ENCODE results near the gene CEACAM4. TPM values are rescaled to one million over a fixed set of nuclear protein-coding genes. Genes with fewer than 3 reads are reported as not detected.

CEACAM4 gene
- total and polyA plus RNA-seq, 2 of the 4 experiments (the other 2 are of a cell fraction): not detected

- H3K23ac ChIP-seq (ENCODE audit: low read depth, low read length): no peak overlapping the region
- ATAC-seq (ENCODE audit: low read depth): no peak
- H3K79me1 ChIP-seq (ENCODE audit: low read depth in 1 of 2, low read length in 2 of 2): no peaks in the 10 kb centered on the region
- H3K18ac ChIP-seq (ENCODE audit: low read depth, low read length): no peak overlapping the region
- no peak overlapping the region for H4K91ac ChIP-seq (ENCODE audit: insufficient read depth, low read depth, low read length)
- H3K4me1 ChIP-seq (ENCODE audit: control insufficient read depth, insufficient read depth, low read length): no peaks in the 10 kb centered on the region
- no peak overlapping the region for H3K14ac ChIP-seq (replicated peaks; ENCODE audit: low read depth, low read length)
- in situ Hi-C loops (cut with MboI; ENCODE audit: low sequenced_read_pairs) (no loop called here), intact Hi-C loops (cut with micrococcal nuclease) (no loop called here), dilution Hi-C loops (cut with HindIII; ENCODE audit: low sequenced_read_pairs, unreplicated experiment) (no loop called here)
- H2BK15ac ChIP-seq (ENCODE audit: low read depth, low read length): no peak overlapping the region
- no peak overlapping the region for H3K4me3 ChIP-seq (ENCODE audit: insufficient read depth, low read depth, low read length)
- no peak overlapping the region for H2BK120ac ChIP-seq (ENCODE audit: low read depth, low read length)
- ChIA-PET POLR2A (ENCODE audit: unreplicated experiment) (no interaction called here), CTCF (no interaction called here)
- H3K9me3 ChIP-seq (ENCODE audit: control insufficient read depth, insufficient read depth, low read length): no peaks in the 10 kb centered on the region
- H4K5ac ChIP-seq (ENCODE audit: low read depth, low read length): no peak overlapping the region
- no peaks in the 10 kb centered on the region for H3K36me3 ChIP-seq (ENCODE audit: control insufficient read depth, insufficient read depth, low read length)
- no peak overlapping the region for H3K4ac ChIP-seq (ENCODE audit: low read depth, low read length)
- no peak overlapping the region for H3K27ac ChIP-seq (ENCODE audit: insufficient read depth, low read length)
- H3K9me1 ChIP-seq (ENCODE audit: insufficient read depth, low read length): no peaks in the 10 kb centered on the region
- H2BK5ac ChIP-seq (ENCODE audit: low read depth, low read length, poor library complexity, severe bottlenecking): no peak overlapping the region
- H2BK20ac ChIP-seq (ENCODE audit: low read depth, low read length): no peak overlapping the region
- no peak overlapping the region for H4K8ac ChIP-seq (ENCODE audit: low read depth in 2 of 2, low read length in 2 of 2)
- H3K9ac ChIP-seq (ENCODE audit: low read depth, low read length): no peak overlapping the region
- H2AK5ac ChIP-seq (ENCODE audit: low read depth, low read length): no peak overlapping the region
- H2AFZ ChIP-seq (replicated peaks; ENCODE audit: low read length, poor library complexity): no peak overlapping the region
- no TSS peak for BruUV-seq (replicated peaks)
- H2AK9ac ChIP-seq (replicated peaks; ENCODE audit: low read depth, low read length, poor library complexity): no peak overlapping the region
- DNase-seq: no peak
- H3K4me2 ChIP-seq (ENCODE audit: low read depth, low read length): no peak overlapping the region
- H4K20me1 ChIP-seq (ENCODE audit: insufficient read depth, low read length): no peaks in the 10 kb centered on the region
- no peaks in the 10 kb centered on the region for H3K27me3 ChIP-seq (ENCODE audit: control insufficient read depth, insufficient read depth, low read length)
- TF ChIP-seq SMC3 (IDR thresholded peaks at IDR 0.05; ENCODE audit: low read depth, low read length): no peak
- TF ChIP-seq FOS (IDR thresholded peaks at IDR 0.05; ENCODE audit: low read depth, low read length): no peak
- TF ChIP-seq RFX5 (IDR thresholded peaks at IDR 0.05; ENCODE audit: low read depth, low read length): no peak
- TF ChIP-seq MXI1 (IDR thresholded peaks at IDR 0.05; ENCODE audit: borderline replicate concordance, low read depth, low read length): no peak
- TF ChIP-seq, protein P1, sequence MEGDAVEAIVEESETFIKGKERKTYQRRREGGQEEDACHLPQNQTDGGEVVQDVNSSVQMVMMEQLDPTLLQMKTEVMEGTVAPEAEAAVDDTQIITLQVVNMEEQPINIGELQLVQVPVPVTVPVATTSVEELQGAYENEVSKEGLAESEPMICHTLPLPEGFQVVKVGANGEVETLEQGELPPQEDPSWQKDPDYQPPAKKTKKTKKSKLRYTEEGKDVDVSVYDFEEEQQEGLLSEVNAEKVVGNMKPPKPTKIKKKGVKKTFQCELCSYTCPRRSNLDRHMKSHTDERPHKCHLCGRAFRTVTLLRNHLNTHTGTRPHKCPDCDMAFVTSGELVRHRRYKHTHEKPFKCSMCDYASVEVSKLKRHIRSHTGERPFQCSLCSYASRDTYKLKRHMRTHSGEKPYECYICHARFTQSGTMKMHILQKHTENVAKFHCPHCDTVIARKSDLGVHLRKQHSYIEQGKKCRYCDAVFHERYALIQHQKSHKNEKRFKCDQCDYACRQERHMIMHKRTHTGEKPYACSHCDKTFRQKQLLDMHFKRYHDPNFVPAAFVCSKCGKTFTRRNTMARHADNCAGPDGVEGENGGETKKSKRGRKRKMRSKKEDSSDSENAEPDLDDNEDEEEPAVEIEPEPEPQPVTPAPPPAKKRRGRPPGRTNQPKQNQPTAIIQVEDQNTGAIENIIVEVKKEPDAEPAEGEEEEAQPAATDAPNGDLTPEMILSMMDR (conservative IDR thresholded peaks at IDR 0.05; ENCODE audit: low read depth, low read length): no peak
- TF ChIP-seq RCOR1 (IDR thresholded peaks at IDR 0.05; ENCODE audit: insufficient replicate concordance, low read length): no peak
- no peak for TF ChIP-seq ELK1 (IDR thresholded peaks at IDR 0.05; ENCODE audit: borderline replicate concordance, low read depth, low read length)
- no peak for TF ChIP-seq BHLHE40 (IDR thresholded peaks at IDR 0.05; ENCODE audit: low read depth, low read length)
- TF ChIP-seq NFE2L2 (IDR thresholded peaks at IDR 0.05; ENCODE audit: low read depth, low read length): no peak
- TF ChIP-seq, protein P2, sequence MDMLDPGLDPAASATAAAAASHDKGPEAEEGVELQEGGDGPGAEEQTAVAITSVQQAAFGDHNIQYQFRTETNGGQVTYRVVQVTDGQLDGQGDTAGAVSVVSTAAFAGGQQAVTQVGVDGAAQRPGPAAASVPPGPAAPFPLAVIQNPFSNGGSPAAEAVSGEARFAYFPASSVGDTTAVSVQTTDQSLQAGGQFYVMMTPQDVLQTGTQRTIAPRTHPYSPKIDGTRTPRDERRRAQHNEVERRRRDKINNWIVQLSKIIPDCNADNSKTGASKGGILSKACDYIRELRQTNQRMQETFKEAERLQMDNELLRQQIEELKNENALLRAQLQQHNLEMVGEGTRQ (IDR thresholded peaks at IDR 0.05; ENCODE audit: low read depth, low read length): no peak
- no peak for TF ChIP-seq MAZ (IDR thresholded peaks at IDR 0.05; ENCODE audit: borderline replicate concordance, low read depth, low read length)
- TF ChIP-seq POLR2A (IDR thresholded peaks at IDR 0.05; ENCODE audit: low read depth, low read length): no peak
- TF ChIP-seq CHD1 (IDR thresholded peaks at IDR 0.05; ENCODE audit: low read depth, low read length): no peak
- no peak for TF ChIP-seq CEBPB (IDR thresholded peaks at IDR 0.05; ENCODE audit: low read depth, low read length)
- no peak for TF ChIP-seq RAD21 (IDR thresholded peaks at IDR 0.05; ENCODE audit: low read length)
- no peak for TF ChIP-seq MAFK (IDR thresholded peaks at IDR 0.05; ENCODE audit: low read depth, low read length)
- no CpG with 5 or more reads among the region's 2 CpGs for WGBS, 2 experiments (ENCODE audit: extremely low coverage in 2 of 2, insufficient read length in 1 of 2)
- H3K56ac ChIP-seq (ENCODE audit: extremely low read depth, insufficient read depth, low read length): no peak overlapping the region
Measured at GRCh38 chr19:41657157-41657556, 30.3 kb upstream of the CEACAM4 start.
